GM19239 (cell line): ENCODE measurements around the gene STRIP2.
"Not testable (repeated sequence)": the region's sequence is repeated elsewhere in the genome, so short reads cannot be mapped to it uniquely, and the experiment has no call there.

Experiments used
- DNase-seq: peaks from one replicate; pipeline ENCODE4 v3.0.0; 2011; ENCODE audit warnings: low spot score; ENCODE audit not compliant: insufficient read length
- FAIRE-seq: peaks from 2 replicates; lab custom pipeline; 2011; peaks lifted over from hg19 to GRCh38; lab: Jason Lieb, UNC

The STRIP2 gene

DNA sequence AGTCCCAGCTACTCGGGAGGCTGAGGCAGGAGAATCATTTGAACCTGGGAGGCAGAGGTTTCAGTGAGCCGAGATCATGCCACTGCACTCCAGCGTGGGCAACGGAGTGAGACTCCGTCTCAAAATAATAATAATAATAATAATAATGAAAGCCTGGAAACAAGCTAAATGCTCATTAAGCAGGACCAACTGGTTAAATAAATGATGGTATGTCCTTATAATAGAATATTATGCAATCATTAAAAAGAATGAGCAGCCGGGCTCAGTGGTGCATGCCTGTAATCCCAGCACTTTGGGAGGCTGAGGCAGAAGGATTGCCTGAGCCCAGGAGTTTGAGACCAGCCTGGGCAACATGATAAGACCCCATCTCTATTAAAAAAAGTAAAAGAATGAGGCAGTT, 47.1 kb downstream of the STRIP2 start:
- DNase-seq, FAIRE-seq: not testable (repeated sequence)

DNA sequence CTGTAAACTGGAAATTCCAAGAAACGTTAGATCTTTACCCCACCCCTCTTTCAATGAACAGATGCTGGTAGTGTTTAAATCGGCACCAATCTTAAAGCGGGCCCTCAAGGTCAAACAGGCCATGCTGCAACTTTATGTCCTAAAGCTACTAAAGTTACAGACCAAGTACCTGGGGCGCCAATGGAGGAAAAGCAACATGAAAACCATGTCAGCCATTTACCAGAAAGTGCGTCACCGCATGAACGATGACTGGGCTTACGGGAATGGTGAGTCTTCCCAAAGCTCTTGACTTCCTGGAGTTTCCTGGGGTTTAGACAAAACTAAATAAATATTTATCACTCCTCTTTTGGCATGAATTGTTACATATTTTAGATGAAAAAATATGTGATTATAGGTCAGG, 48.5 kb downstream of the STRIP2 start:
- FAIRE-seq, result no peak
- no peak for DNase-seq

DNA sequence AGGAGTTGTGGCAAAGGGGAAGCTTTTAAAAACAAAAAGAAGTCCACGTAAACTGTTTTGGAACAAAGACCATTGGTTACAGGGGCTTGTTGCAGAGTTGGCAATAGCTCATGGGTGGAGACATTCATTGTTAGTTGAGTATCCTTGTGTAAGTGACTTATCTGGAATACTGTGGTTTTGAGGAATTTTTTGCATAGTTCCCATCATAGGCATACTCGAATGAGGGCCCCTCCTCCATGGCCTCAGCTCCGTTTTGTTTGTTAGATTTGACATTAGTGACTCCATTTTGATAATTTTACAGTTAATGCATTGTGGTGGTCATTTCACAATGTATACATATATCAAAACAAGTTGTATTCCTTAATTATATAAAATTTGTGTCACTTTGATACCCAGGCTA, 55.3 kb downstream of the STRIP2 start:
- FAIRE-seq, result no peak
- no peak for DNase-seq

DNA sequence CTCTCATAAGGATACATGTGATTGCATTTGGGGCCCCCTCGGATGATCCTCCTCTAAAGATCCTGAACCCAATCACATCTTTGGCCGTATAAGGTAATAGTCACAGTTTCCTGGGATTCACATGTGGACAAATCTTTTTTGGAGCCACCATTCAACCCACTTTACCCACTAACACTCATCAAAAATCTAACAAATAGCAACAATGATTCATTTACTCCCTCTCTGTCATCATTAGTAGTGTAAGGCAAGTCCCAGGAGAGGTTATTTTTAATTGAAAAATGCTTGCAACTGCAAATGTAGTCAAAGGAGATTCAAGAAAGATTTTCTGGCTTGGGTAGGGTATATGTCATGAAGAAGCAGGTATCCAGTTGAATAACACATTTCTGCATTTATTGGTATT, 58.2 kb downstream of the STRIP2 start:
- FAIRE-seq (no peak), DNase-seq (no peak)

DNA sequence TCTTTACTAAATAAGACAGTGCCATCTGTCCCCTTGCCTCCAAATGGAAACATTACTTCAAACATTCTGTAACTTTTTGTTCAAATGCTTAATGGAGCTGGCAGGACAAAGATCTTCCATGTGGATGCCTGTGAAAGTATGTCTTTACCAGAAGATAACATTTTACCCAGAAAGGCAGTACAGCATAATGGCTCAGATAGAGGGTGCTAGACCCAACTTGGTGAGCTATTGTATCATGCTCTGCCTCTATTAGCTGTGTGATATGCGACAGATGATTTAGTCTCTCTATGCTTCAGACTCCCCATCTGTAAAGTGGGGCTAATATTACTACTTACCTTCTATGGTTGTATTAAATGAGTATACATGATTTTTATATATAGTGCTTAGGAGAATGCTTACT, 59.3 kb downstream of the STRIP2 start:
- no peak for FAIRE-seq
- no peak for DNase-seq

DNA sequence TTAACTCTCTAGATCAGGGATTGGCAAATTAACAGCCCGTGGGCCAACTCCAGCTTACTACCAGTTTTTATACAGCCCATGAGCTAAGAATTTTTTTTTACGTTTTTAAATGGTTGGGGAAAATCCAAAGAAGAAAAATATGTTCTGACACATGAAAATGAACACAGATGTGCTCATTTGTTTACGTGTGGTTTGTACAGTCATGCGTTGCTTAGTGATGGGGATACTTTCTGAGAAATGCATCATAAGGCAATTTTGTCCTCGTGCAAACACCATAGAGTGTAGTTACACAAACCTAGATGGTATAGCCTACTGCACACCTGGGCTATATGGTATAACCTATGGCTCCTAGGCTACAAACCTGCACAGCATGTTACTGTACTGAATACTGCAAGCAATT, 59.8 kb downstream of the STRIP2 start:
- DNase-seq (no peak), FAIRE-seq (no peak)

DNA sequence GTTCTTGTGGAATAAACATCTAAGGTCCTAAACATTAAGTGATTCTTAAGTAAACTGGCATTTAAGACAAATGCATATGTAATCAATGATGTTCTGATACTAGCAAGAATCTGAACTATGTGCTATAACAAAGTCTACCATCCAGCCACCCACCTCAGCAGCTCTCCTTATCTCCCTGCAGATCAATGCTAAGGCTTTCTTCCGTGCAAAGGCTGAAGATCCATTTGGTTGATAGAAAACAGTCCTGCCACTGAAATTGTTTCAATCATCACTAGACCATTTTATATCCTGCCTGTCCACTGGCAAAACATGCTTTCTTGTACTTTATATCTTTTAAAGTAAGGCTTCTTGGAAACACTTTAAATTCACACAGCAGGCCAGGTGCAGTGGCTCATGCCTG, 61.8 kb downstream of the STRIP2 start:
- DNase-seq, result no peak
- FAIRE-seq, result no peak

DNA sequence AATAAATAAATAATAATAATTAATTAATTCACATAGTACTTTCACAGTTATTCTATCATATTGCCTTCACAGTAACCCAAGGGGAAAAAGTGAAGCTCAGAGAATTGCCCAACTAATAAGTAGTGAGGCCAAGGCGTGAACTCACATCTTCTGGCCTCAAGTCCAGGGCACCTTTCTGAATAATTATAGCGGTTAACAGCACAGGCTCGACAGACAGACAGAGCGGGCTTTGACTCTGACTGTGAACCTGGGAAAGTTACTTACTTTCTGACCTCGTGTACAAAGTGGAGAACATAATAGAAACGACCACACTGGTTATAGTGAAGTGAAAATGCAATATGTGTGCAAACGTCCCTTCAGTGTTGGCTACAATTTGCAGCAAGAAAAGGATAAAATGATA, 62.4 kb downstream of the STRIP2 start:
- DNase-seq, result no peak
- no peak for FAIRE-seq

DNA sequence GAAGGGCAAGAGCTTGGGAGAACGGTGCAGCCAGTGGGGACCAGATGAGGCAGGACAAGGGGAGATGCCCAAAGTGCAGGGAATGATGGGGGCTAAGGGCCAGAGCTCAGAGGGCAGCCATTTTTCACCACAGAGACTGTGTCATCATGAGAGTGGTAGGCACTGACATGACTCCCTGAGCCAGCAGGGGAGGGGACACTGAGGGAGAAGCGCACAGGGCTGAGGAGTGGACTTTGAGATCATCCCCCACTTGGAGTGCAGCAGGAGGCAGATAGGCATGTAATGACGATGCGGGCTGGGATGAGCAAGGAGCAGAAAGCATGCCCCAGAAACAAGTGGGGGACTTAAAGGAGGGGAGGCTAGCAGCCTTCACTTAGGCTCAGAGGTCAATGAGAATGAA, 62.9 kb downstream of the STRIP2 start:
- no peak for FAIRE-seq

DNA sequence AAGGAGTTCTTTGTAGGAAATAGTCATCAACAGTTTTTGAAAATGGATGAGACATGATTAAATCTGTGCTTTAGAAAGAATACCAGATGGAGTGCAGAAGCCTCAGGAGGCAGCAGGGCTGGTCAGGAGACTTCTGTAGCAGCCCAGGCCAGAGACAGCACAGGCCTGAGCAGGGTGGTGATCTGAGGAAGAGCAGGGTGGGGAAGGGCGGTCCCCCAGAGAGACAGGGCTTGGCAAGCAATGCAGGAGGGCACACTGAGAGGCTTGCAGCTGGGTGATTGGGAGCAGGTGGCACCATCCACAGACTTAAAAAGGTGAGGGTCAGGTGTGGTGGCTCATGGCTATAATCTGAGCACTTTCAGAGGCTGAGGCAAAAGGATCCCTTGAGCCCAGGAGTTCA, 63.8 kb downstream of the STRIP2 start:
- FAIRE-seq, result no peak
- no peak for DNase-seq

More for the DNA sequence above, 62.9 kb downstream of the STRIP2 start:
- DNase-seq, result no peak

DNA sequence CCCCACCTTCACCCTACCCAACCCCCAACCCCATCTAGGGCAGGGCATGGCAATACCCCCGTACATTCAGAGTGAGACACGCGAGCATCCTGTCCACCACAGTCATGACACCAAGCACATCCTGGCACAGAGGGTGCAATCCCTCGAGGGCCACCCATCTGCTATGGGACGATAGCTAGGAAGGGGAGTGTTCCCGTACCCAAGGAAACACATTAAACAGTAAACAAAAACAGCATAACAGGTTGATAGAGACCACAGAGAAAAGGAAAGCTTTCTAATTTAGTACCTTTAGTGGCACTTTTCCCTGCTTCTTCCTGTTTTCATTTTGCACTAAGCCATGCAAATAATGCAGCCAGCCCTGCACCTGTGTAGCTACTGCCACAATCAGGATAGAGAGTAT, 65.8 kb downstream of the STRIP2 start:
- FAIRE-seq (no peak), DNase-seq (no peak)

DNA sequence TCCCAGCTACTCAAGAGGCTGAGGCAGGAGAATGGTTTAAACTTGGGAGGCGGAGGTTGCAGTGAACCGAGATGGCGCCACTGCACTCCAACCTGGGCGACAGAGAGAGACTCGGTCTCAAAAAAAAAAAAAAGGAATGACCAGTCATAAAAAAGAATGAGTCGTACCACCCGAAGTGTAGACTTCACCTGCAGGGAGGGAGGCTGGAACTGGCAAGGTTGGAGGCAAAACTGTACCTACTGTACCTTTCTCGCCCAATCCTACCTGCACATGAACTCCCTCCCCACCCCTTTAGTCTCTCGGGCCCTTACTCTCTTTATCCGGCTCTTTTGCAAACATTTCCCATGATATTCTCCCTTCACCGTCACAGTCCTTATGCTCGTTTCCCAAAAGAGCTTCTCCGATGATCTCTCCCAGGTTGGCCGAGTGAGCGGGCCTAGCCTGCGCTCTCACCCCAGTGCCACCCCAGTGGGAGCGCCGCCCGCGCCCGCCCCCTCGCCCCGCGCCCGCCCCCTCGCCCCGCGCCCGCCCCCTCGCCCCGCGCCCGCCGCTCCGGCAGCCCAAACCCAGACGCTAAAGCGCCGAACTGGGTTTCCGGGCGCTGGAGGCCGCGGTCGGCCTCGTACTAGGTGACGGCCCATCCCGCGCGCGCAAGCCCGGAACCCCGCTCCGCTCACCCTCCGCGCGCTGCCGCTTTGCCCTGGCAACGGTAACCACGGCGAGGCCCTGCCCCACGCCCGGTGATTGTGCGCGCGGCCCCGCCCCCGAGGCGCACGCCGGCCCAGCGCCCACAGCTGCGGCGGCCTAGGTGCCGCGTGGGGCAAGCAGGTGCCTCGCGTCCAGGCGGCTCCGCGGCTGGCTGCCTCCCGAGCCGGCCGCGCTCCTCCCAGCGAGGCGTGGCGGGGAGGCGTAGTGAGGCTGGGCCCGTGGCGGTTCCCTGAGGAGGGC, 67.8 kb downstream of the STRIP2 start, which contains the start of gene SMKR1:
SMKR1 (plus strand) TSS at position 772 of the 948 bp plus-strand sequence. CDS start 294 bp downstream, outside the sequence.
- no peak for FAIRE-seq

DNA sequence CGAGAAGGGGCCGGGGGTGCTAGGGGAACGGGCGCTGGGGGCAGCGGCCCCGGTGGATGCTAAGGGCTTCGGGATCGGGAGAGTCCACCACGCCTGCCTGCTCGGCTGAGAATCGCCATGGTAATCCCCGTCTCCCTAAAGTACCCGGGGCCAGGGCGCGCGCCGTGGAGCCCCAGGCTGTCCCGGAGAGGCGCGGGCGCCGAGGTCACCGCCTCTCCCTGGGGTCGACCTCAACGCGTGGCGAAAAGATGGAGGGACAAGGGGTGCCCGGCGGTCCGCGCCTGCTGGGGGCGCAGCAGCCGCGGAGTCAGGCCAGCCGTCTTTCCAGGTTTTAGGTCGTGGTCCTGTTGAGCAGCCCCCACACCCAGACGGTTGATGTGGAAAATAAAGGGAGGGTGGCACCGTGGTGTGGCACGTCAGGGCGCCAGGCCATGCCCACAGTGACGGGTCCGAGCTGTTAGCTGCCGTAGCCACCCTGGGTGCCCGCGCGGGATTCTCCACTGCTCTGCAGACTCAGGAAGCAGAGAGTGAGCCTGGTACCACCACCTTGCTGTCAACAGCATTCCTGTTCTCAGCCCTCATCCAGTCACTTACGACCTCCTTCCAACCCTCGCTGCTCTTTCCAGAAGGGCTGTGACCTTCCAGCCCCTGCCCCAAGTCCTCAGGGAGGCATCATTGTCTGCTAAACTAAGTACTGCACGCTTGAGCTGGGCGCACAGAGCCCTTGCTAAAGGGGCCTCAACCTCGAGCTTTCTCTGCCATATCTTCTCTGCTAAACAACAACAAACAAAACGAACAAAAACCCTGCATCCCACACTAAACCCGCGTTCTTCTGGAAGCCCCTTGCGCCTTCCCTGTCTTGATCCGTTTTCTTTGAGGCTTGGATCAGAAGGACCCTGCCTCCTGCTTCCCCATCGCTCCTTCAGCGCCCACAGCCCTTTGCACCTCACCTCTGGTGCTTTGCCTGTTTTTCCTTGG, 68.8 kb downstream of the STRIP2 start:
- no peak for DNase-seq

More for the DNA sequence above, 67.8 kb downstream of the STRIP2 start, which contains the start of gene SMKR1:
- peak; percentile 97 for DNase-seq

DNA sequence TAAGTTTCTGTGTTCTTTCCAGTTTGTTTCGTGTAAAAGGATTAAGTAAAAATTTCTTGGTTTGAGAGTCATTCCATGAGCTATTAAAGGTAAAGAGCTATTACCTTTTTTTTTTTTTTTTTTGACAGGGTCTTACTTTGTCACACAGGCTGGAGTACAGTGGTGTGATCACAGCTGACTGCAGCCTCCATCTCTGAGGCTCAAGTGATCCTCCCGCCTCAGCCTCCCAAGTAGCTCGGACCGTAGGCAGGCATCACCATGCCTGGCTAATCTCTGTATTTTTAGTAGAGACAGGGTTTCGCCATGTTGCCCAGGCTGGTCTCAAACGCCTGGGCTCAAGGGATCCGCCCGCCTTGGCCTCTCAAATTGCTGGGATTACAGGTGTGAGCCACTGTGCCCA, 69.5 kb downstream of the STRIP2 start:
- no peak for DNase-seq
- no peak for FAIRE-seq

More for the DNA sequence above, 68.8 kb downstream of the STRIP2 start:
- no peak for FAIRE-seq

DNA sequence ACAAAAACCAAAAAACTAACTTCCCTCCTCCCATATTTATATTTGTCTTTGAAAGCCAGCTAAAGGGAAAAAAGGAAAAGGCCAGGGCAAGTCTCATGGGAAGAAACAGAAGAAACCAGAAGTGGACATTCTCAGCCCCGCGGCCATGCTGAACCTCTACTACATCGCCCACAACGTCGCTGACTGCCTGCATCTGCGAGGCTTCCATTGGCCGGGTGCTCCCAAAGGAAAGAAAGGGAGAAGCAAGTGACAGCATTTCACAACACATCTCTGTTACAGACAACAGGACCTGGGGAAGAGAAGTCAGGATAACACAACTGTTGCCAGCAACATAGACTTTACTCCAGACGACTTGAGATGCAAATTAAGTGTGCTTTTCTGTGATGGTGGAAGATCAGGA, 78.0 kb downstream of the STRIP2 start:
- DNase-seq (no peak), FAIRE-seq (no peak)

DNA sequence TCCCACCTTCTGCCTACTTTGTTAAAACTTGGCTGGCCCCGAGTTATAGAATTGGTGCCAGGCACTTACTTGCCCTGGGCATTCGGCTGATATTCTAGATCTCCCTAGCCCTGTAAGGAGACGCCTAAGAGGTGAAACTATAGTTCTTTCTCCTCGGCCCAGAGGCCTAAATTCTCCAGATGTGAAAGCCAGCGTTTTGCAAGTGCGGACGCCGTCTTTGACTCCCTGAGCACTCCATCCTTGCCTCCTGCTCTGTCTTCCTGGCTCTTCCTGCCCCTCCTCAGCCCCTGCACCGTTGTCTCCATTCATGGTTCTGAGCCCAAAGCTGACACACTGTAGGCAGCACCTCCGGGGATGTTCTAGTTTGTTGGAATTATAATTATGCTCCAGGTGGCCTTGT, 79.3 kb downstream of the STRIP2 start:
- DNase-seq (no peak), FAIRE-seq (no peak)

DNA sequence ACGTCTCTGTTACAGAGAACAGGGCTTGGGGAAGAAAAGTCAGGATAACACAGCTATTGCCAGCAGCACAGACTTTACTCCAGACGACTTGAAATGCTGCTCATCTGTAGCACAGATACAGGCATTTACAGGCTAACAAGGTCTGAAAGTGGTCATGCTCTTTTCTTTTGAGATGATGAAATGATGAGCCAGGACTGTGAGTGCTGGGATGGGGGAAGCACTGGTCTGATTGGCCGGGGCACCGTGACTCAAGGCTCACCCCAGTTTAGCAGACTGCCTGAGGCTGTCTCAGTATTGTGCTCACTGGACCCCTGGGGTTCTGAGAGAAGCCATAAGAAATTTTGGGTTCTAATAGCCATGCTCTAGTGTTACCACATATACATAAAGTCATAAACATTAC, 80.5 kb downstream of the STRIP2 start:
- DNase-seq (no peak), FAIRE-seq (no peak)

DNA sequence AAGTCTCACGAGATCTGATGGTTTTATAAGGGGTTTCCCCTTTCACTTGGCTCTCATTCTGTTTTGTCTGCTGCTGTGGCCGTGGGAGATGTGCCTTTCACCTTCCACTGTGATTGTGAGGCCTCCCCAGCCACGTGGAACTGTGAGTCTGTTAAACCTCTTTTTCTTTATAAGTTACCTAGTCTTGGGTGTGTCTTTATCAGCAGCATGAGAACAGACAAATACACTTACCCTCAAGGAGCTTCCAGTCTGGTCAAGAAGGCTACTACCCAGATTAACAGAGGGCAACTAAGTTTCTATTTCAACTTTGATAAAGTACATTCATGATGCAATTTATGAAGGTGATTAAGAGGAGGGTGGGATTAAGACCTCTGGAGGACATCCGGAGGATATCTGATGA, 81.1 kb downstream of the STRIP2 start:
- FAIRE-seq (no peak), DNase-seq (no peak)

DNA sequence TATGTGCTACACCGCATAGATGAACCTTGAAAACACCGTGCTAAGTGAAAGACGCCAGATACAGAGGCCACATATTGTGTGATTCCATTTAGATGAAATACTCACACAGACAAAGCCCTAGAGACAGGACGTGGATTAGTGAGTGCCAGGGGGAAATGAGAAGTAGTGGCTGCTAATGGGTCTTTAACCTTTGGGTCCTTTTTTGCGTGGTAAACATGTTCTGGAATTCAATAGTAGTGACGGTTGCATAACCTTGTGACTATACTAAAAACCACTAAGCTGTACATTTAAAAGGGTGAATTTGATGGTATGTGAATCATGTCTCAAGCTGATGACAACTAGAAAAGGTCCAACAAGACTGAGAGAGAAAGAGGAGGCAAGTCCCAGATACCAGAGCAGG, 83.7 kb downstream of the STRIP2 start:
- no peak for DNase-seq
- FAIRE-seq, result no peak

DNA sequence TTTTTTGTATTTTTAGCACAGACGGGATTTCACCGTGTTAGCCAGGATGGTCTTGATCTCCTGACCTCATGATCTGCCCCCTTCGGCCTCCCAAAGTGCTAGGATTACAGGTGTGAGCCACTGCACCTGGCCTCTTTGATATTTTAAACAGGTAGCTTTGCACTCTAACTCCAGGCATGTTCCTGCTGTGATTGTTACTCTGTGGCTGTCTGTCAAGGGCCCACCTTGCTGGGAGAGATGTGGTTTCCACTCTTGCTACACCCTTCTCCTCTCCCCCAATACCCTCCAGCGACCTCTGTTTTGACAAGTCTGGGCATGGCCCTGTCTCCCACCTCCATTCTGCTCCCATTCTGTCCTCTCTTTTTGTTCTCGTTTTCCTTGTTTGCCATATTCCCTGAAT, 85.2 kb downstream of the STRIP2 start:
- DNase-seq, result no peak
- FAIRE-seq, result no peak
